ENCODE results near the gene ZBTB4. TPM values are rescaled to one million over a fixed set of nuclear protein-coding genes. Genes with fewer than 3 reads are reported as not detected.

ZBTB4 gene
- total RNA-seq, 1 experiment from 2014 or later, result 7.2 TPM

DNA sequence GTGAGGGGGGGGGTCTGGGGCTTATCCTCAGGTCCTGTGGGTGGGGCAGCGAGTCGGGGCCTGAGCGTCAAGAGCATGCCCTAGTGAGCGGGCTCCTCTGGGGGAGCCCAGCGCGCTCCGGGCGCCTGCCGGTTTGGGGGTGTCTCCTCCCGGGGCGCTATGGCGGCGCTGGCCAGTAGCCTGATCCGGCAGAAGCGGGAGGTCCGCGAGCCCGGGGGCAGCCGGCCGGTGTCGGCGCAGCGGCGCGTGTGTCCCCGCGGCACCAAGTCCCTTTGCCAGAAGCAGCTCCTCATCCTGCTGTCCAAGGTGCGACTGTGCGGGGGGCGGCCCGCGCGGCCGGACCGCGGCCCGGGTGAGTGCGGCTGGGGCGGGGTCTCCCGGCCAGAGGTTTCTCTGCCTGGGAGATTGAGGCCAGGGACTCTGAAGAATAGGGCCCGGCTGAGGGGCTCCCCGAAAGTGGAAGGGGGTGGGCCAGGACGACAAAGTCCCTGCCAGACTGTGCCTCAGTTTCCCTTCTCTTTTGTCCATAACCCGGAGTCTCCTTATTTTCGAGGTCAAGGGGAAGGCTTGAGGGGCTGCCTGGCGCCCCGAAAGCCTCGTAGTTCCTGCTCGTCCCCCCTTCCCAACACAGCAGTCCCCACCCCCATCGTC is 39.8 kb downstream of the ZBTB4 start, which contains the start of gene FGF11:
TSS of gene FGF11 (plus strand) at position 51 of the 651 bp plus-strand sequence. CDS start at position 160, 109 bp downstream.
- Histone ChIP-seq H3K27me3 (ENCODE audit: low read length) (no peaks in the 10 kb centered on the region), H3K9me2 (replicated peaks; ENCODE audit: insufficient read depth, low read length) (no peaks in the 10 kb centered on the region), H3K9ac (ENCODE audit: low read length) (no peak within 1 kb of the TSS), H3K27ac (ENCODE audit: low read length) (no peak within 1 kb of the TSS), H3K9me3 (ENCODE audit: low read length) (no peaks in the 10 kb centered on the region), H3K4me2 (ENCODE audit: low read depth, low read length, poor library complexity, severe bottlenecking) (peak within 1 kb of the TSS; percentile 10), H3K4me1 (ENCODE audit: low read length) (peaks cover 27% of the 10 kb centered on the region), H4K20me1 (ENCODE audit: insufficient read depth, low read depth, low read length) (peaks cover 9% of the 10 kb centered on the region; the same call in 1 of the 2 replicates), H3K79me2 (ENCODE audit: low read length) (0 out of 2 replicates have a peak, but pooled peaks cover 4% of the 10 kb centered on the region), H3K36me3 (ENCODE audit: insufficient read depth, low read length) (no peaks in the 10 kb centered on the region), H2AFZ (ENCODE audit: low read length) (no peak within 1 kb of the TSS), H3K4me3 (ENCODE audit: low read length) (no peak within 1 kb of the TSS)
- DNase-seq, result no peak

DNA sequence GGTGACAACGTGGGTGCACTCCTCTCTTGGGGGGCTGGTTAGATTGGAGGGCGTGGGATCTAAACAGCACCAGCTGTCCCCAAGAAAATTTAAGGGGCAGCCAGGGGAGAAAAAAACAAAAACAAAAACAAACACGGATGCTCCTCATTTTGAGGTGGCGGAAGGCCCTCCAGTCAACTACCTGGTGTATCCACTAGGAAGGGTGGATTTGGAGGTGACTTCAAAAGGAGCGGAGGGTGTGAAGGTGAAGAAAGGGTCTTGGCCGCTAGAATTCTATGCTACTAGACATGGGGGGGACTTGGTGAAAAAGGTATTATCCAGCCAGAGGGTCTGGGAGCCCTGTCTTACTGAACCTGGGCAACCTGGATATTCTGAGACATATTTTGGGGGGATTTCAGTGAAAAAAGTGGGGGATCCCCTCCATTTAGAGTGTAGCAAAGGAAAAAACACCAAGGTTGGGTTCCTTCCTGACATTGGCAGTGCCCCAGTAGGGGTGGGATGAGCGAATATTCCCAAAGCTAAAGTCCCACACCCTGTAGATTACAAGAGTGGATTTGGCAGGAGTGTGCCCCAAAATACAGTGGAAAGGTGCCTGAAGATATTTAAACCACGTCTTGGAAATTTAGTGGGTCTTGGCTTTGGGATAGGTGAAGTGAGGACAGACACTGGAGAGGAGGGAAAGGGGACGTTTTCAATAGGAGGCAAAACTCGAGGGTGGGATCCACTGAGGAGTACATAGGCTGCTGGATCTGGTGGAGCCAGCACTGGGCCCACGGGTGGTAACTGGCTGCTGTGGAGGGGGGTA is 40.6 kb downstream of the ZBTB4 start:
- Histone ChIP-seq H3K9ac (ENCODE audit: low read length) (no peak overlapping the region), H3K27me3 (ENCODE audit: low read length) (no peaks in the 10 kb centered on the region), H3K27ac (ENCODE audit: low read length) (no peak overlapping the region), H3K36me3 (ENCODE audit: insufficient read depth, low read length) (no peaks in the 10 kb centered on the region), H4K20me1 (ENCODE audit: insufficient read depth, low read depth, low read length) (peaks cover 9% of the 10 kb centered on the region; the same call in 1 of the 2 replicates), H3K4me2 (ENCODE audit: low read depth, low read length, poor library complexity, severe bottlenecking) (no peak overlapping the region), H3K9me3 (ENCODE audit: low read length) (no peaks in the 10 kb centered on the region), H2AFZ (ENCODE audit: low read length) (no peak overlapping the region), H3K4me3 (ENCODE audit: low read length) (no peak overlapping the region), H3K9me2 (replicated peaks; ENCODE audit: insufficient read depth, low read length) (no peaks in the 10 kb centered on the region), H3K79me2 (ENCODE audit: low read length) (0 out of 2 replicates have a peak, but pooled peaks cover 4% of the 10 kb centered on the region), H3K4me1 (ENCODE audit: low read length) (peaks cover 27% of the 10 kb centered on the region)
- no peak for DNase-seq

DNA sequence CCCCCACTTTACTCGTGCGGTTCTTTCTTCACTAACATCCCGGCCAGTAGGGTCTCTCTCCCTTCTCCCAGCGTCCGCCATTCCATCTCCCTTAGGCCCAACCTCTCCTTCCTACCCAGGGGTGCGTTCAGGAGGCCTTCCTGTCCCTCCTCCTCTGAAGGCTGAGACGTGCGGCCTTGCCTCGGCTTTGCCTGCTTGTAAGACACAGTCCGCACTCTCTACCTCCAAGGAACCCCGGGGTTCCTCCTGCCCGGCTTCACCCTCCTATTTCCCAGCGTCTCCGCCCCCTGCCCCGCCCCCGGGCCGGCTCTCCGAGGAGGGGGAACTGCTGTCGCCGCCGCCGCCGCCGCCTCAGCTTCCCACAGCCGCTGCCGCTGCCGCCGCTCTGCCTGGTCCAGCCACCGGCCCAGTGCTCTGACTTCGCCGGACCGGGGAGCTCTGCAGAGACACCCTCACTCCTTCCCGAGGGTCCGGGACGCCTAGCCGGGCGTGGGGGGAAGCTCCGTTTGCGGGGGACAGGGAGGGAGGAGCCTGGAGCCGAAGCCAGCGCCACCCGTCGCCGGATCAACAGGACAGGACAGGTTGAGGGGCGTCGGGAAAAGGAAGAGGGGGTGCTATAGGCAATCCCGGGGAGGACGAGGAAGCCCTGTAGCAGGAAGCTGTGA is 41.3 kb downstream of the ZBTB4 start:
- Histone ChIP-seq H3K9ac (ENCODE audit: low read length) (no peak overlapping the region), H3K27me3 (ENCODE audit: low read length) (no peaks in the 10 kb centered on the region), H3K79me2 (ENCODE audit: low read length) (0 out of 2 replicates have a peak, but pooled peaks cover 4% of the 10 kb centered on the region), H3K4me2 (ENCODE audit: low read depth, low read length, poor library complexity, severe bottlenecking) (no peak overlapping the region), H3K9me2 (replicated peaks; ENCODE audit: insufficient read depth, low read length) (no peaks in the 10 kb centered on the region), H3K4me1 (ENCODE audit: low read length) (peaks cover 27% of the 10 kb centered on the region), H3K27ac (ENCODE audit: low read length) (no peak overlapping the region), H4K20me1 (ENCODE audit: insufficient read depth, low read depth, low read length) (peaks cover 9% of the 10 kb centered on the region; the same call in 1 of the 2 replicates), H3K9me3 (ENCODE audit: low read length) (no peaks in the 10 kb centered on the region), H2AFZ (ENCODE audit: low read length) (no peak overlapping the region), H3K36me3 (ENCODE audit: insufficient read depth, low read length) (no peaks in the 10 kb centered on the region), H3K4me3 (ENCODE audit: low read length) (no peak overlapping the region)
- DNase-seq, result no peak

GRCh38 chr17:7437369-7437863 is 42.0 kb downstream of the ZBTB4 start:
- no peaks in the 10 kb centered on the region for H3K27me3 ChIP-seq (ENCODE audit: low read length)
- H3K4me2 ChIP-seq (ENCODE audit: low read depth, low read length, poor library complexity, severe bottlenecking), result peak overlapping the region; percentile 41
- no peaks in the 10 kb centered on the region for H3K9me2 ChIP-seq (replicated peaks; ENCODE audit: insufficient read depth, low read length)
- H3K36me3 ChIP-seq (ENCODE audit: insufficient read depth, low read length), result no peaks in the 10 kb centered on the region
- H3K9ac ChIP-seq (ENCODE audit: low read length), result no peak overlapping the region
- H2AFZ ChIP-seq (ENCODE audit: low read length), result no peak overlapping the region
- 0 out of 2 replicates have a peak, but pooled peaks cover 4% of the 10 kb centered on the region for H3K79me2 ChIP-seq (ENCODE audit: low read length)
- H4K20me1 ChIP-seq (ENCODE audit: insufficient read depth, low read depth, low read length), result peaks cover 9% of the 10 kb centered on the region; the same call in 1 of the 2 replicates
- DNase-seq, result no peak
- no peaks in the 10 kb centered on the region for H3K9me3 ChIP-seq (ENCODE audit: low read length)
- peaks cover 27% of the 10 kb centered on the region for H3K4me1 ChIP-seq (ENCODE audit: low read length)
- no peak overlapping the region for H3K4me3 ChIP-seq (ENCODE audit: low read length)
- no peak overlapping the region for H3K27ac ChIP-seq (ENCODE audit: low read length)

DNA sequence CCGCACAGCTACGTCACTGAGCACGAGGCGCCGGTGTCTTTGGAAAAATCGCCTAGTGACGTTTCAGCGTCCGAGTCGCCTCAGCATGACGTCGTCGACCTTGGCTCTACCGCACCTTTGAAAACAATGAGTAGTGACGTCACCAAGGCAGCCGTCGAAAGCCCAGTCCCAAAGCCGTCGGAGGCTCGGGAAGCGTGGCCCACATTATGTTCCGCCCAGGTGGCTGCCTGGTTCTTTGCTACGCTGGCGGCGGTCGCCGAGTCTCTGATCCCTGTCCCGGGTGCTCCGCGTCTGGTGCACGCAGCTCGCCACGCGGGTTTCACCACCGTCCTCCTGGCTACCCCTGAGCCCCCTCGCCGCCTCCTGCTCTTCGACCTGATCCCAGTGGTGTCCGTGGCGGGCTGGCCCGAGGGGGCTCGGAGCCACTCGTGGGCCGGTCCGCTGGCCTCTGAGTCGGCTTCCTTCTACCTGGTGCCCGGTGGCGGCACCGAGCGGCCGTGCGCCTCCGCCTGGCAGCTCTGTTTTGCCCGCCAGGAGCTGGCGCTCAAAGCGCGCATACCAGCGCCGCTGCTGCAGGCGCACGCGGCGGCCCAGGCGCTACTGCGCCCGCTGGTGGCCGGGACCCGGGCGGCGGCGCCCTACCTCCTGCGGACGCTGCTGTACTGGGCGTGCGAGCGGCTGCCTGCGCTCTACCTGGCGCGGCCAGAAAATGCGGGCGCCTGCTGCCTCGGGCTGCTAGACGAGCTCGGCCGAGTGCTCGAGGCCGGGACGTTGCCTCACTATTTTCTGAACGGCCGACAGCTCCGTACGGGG is 42.7 kb downstream of the ZBTB4 start:
- Histone ChIP-seq H3K9ac (ENCODE audit: low read length) (peak overlapping the region; percentile 73), H3K27ac (ENCODE audit: low read length) (no peak overlapping the region), H3K9me2 (replicated peaks; ENCODE audit: insufficient read depth, low read length) (no peaks in the 10 kb centered on the region), H3K4me2 (ENCODE audit: low read depth, low read length, poor library complexity, severe bottlenecking) (peak overlapping the region; percentile 86), H3K79me2 (ENCODE audit: low read length) (0 out of 2 replicates have a peak, but pooled peaks cover 4% of the 10 kb centered on the region), H4K20me1 (ENCODE audit: insufficient read depth, low read depth, low read length) (peaks cover 9% of the 10 kb centered on the region; the same call in 1 of the 2 replicates), H2AFZ (ENCODE audit: low read length) (no peak overlapping the region), H3K27me3 (ENCODE audit: low read length) (no peaks in the 10 kb centered on the region), H3K9me3 (ENCODE audit: low read length) (no peaks in the 10 kb centered on the region), H3K4me3 (ENCODE audit: low read length) (peak overlapping the region; percentile 75), H3K4me1 (ENCODE audit: low read length) (peaks cover 27% of the 10 kb centered on the region), H3K36me3 (ENCODE audit: insufficient read depth, low read length) (no peaks in the 10 kb centered on the region)
- DNase-seq, result peak; percentile 93

DNA sequence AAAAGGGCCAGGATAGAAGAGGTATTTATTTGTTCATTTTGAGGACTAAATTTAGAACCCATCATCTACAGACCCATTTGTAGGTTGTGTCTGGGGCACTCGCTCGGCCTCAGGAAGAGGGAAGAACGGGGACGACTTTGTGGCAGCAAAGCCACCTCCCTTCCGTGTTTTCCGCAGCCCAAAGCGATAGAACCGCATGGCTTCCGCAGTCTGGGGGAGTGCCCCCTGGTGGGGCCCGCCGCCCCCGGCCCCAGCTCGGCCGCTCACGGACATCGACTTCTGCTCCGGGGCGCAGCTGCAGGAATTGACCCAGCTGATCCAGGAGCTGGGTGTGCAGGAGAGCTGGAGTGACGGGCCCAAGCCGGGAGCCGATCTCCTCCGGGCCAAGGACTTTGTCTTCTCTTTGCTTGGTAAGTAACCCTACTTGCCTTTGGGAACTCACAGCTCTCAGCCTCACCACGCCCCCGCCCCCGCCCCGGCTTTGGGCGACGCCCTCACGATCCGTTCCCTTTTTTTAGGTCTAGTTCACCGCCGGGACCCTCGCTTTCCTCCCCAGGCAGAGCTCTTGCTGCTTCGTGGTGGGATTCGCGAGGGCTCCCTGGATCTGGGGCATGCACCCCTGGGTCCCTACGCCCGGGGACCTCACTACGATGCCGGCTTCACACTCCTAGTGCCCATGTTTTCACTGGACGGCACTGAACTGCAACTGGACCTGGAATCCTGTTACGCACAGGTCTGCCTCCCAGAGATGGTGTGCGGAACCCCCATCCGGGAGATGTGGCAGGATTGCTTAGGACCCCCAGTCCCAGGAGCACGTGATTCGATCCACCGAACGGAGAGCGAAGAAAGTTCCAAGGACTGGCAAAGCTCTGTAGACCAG is 43.5 kb downstream of the ZBTB4 start:
- Histone ChIP-seq H3K27me3 (ENCODE audit: low read length) (no peaks in the 10 kb centered on the region), H3K9ac (ENCODE audit: low read length) (peak overlapping the region; percentile 73), H3K79me2 (ENCODE audit: low read length) (0 out of 2 replicates have a peak, but pooled peaks cover 4% of the 10 kb centered on the region), H3K4me1 (ENCODE audit: low read length) (peaks cover 25% of the 10 kb centered on the region), H3K4me2 (ENCODE audit: low read depth, low read length, poor library complexity, severe bottlenecking) (peak overlapping the region; percentile 86), H3K4me3 (ENCODE audit: low read length) (peak overlapping the region; percentile 75), H3K27ac (ENCODE audit: low read length) (no peak overlapping the region), H2AFZ (ENCODE audit: low read length) (peak overlapping the region; percentile 47; the same call in 1 of the 2 replicates), H3K9me3 (ENCODE audit: low read length) (no peaks in the 10 kb centered on the region), H3K9me2 (replicated peaks; ENCODE audit: insufficient read depth, low read length) (no peaks in the 10 kb centered on the region), H4K20me1 (ENCODE audit: insufficient read depth, low read depth, low read length) (peaks cover 9% of the 10 kb centered on the region; the same call in 1 of the 2 replicates), H3K36me3 (ENCODE audit: insufficient read depth, low read length) (no peaks in the 10 kb centered on the region)
- peak; percentile 84 for DNase-seq

DNA sequence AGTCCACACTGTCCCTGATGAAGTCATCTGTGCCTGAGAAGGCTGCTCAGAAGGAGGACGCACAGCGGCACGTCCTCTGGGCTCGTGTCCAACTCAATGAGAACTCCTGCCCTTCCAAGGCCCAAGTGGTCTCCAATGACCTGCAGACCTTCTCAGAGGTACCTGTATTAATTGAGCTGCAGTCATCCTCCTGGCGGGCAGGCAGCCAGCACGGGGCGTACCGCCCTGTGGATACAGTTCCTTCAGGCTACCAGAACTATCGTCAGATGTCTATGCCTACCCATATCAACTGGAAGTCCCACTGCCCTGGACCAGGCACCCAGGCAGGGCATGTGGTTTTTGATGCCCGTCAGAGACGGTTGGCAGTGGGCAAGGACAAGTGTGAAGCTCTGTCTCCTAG is 47.1 kb downstream of the ZBTB4 start:
- Histone ChIP-seq H3K36me3 (ENCODE audit: insufficient read depth, low read length) (no peaks in the 10 kb centered on the region), H3K4me2 (ENCODE audit: low read depth, low read length, poor library complexity, severe bottlenecking) (no peak overlapping the region), H3K4me1 (ENCODE audit: low read length) (peaks cover 12% of the 10 kb centered on the region), H4K20me1 (ENCODE audit: insufficient read depth, low read depth, low read length) (0 out of 2 replicates have a peak, but pooled peaks cover under 1% of the 10 kb centered on the region), H3K27me3 (ENCODE audit: low read length) (no peaks in the 10 kb centered on the region), H3K4me3 (ENCODE audit: low read length) (no peak overlapping the region), H3K9ac (ENCODE audit: low read length) (no peak overlapping the region), H3K9me3 (ENCODE audit: low read length) (no peaks in the 10 kb centered on the region), H3K27ac (ENCODE audit: low read length) (no peak overlapping the region), H3K79me2 (ENCODE audit: low read length) (0 out of 2 replicates have a peak, but pooled peaks cover 4% of the 10 kb centered on the region), H2AFZ (ENCODE audit: low read length) (no peak overlapping the region), H3K9me2 (replicated peaks; ENCODE audit: insufficient read depth, low read length) (no peaks in the 10 kb centered on the region)
- no peak for DNase-seq
